GM12878 (cell line): ENCODE measurements around the gene VWA3A. TPM values are rescaled to one million over a fixed set of nuclear protein-coding genes. Genes with fewer than 3 reads are reported as not detected.

ENCODE experiments used
- ATAC-seq: fragments of 200-7000 bp; cut with Tn5 transposase; 3 replicates; pipeline ENCODE4 v1.9.1; 2020; ENCODE audit warnings: mild to moderate bottlenecking, moderate library complexity
- BruUV-seq: library from RNA; stranded (reverse); fragments of 400-500 nt; replicated peaks from 2 replicates; lab custom pipeline; 2021; lab: Mats Ljungman, UMichigan
- CTCF ChIA-PET: fragments of 300-600 bp; sonication (Branson Sonifier 250); formaldehyde crosslinking; extraction: SDS; loops from one replicate; lab custom pipeline; 2021; ENCODE audit warnings: inconsistent platforms; lab: Yijun Ruan, JAX
- POLR2A ChIA-PET: fragments of 350-600 bp; formaldehyde crosslinking; extraction: SDS; loops from one replicate; lab custom pipeline; 2021; ENCODE audit warnings: inconsistent platforms; lab: Charles Lee
- RAD21 ChIA-PET: fragments of 300-600 bp; sonication (Branson Sonifier 250); formaldehyde crosslinking; loops from one replicate; lab custom pipeline; 2023; ENCODE audit warnings: antibody characterized with exemption; ENCODE audit not compliant: unreplicated experiment; lab: Charles Lee
- SMC1A ChIA-PET: fragments of 300-600 bp; sonication (Branson Sonifier 250); formaldehyde crosslinking; loops from one replicate; lab custom pipeline; 2023; ENCODE audit not compliant: unreplicated experiment, uncharacterized antibody; lab: Charles Lee
- DNase-seq: peaks from one replicate; pipeline ENCODE4 v3.0.0-alpha.2; 2011; ENCODE audit warnings: low read depth, low spot score
- FAIRE-seq: peaks from 3 replicates; lab custom pipeline; 2011; peaks lifted over from hg19 to GRCh38; lab: Jason Lieb, UNC
- H2AFZ ChIP-seq: 2 replicates; pipeline ENCODE4 v1.6.0; 2011; ENCODE audit warnings: low read depth, low read length, control low read depth; ENCODE audit not compliant: control insufficient read depth
- H3K27ac ChIP-seq: 2 replicates; pipeline ENCODE4 v1.5.1; 2011; ENCODE audit warnings: control low read depth; ENCODE audit not compliant: control insufficient read depth, insufficient read depth
- H3K27me3 ChIP-seq, 2 experiments: replicated peaks in 1 of 2; 2 replicates each; pipeline versions ENCODE4 v1.6.0 to v1.6.1; 2011; ENCODE audit warnings: low read length in 1 of 2; ENCODE audit not compliant: control insufficient read depth in 2 of 2, insufficient read depth in 2 of 2
- H3K36me3 ChIP-seq, 2 experiments: 2 replicates each; pipeline ENCODE4 v1.5.1; 2011; ENCODE audit warnings: low read length in 1 of 2; ENCODE audit not compliant: control insufficient read depth in 2 of 2, insufficient read depth in 2 of 2
- H3K4me1 ChIP-seq: 2 replicates; pipeline ENCODE4 v1.6.1; 2011; ENCODE audit warnings: mild to moderate bottlenecking, low read length, moderate library complexity, mixed read lengths; ENCODE audit not compliant: control insufficient read depth, insufficient read depth
- H3K4me2 ChIP-seq: 2 replicates; pipeline ENCODE4 v1.6.0; 2011; ENCODE audit warnings: control low read depth; ENCODE audit not compliant: control insufficient read depth, insufficient read depth
- H3K4me3 ChIP-seq: fragments of 200-600 bp; sonication (generic); 2 replicates; pipeline ENCODE4 v1.5.1; 2016
- H3K79me2 ChIP-seq: 2 replicates; pipeline ENCODE4 v1.6.0; 2011; ENCODE audit warnings: low read length; ENCODE audit not compliant: control insufficient read depth, insufficient read depth
- H3K9ac ChIP-seq: 2 replicates; pipeline ENCODE4 v1.8.0; 2011; ENCODE audit warnings: low read length, control low read depth, mixed read lengths; ENCODE audit not compliant: control insufficient read depth, insufficient read depth
- H3K9me3 ChIP-seq: replicated peaks from 3 replicates; pipeline ENCODE4 v1.5.1; 2011; ENCODE audit warnings: mild to moderate bottlenecking, low read length; ENCODE audit not compliant: control insufficient read depth, insufficient read depth
- H4K20me1 ChIP-seq: 2 replicates; pipeline ENCODE4 v1.6.0; 2011; ENCODE audit not compliant: control insufficient read depth, insufficient read depth
- ESRRA ChIP-seq: IDR thresholded peaks from 2 replicates; pipeline ENCODE4 v1.6.1; 2012; ENCODE audit warnings: mild to moderate bottlenecking, low read length, improper control_type of control experiment
- HDAC2 ChIP-seq: fragments of 200-600 bp; sonication (generic); IDR thresholded peaks from 2 replicates; pipeline ENCODE4 v1.6.1; 2017
- MTA3 ChIP-seq: IDR thresholded peaks from 2 replicates; pipeline ENCODE4 v1.6.1; 2012; ENCODE audit warnings: low read length, inconsistent platforms, borderline replicate concordance
- NBN ChIP-seq: fragments of 450-650 bp; IDR thresholded peaks from 2 replicates; pipeline ENCODE4 v1.6.1; 2016
- NRF1 ChIP-seq: conservative IDR thresholded peaks from 2 replicates; pipeline ENCODE4 v1.6.1; 2011; ENCODE audit warnings: mild to moderate bottlenecking, low read depth, low read length, improper control_type of control experiment
- TCF3 ChIP-seq: IDR thresholded peaks from 2 replicates; pipeline ENCODE4 v1.6.1; 2012; ENCODE audit warnings: low read depth, mild to moderate bottlenecking, low read length, borderline replicate concordance; ENCODE audit not compliant: insufficient read depth
- USF2 ChIP-seq: IDR thresholded peaks from 2 replicates; pipeline ENCODE4 v1.6.1; 2011; ENCODE audit warnings: low read depth, low read length, improper control_type of control experiment, borderline replicate concordance
- WGBS: methylation state at CpG from one replicate; pipeline ENCODE4 v1.1.6; 2016; ENCODE audit warnings: low lambda C conversion rate; ENCODE audit not compliant: insufficient replicate concordance, insufficient coverage; ENCODE audit errors: missing lambda C conversion rate; 5-methylcytosine and 5-hydroxymethylcytosine counted together
- in situ Hi-C: fragments of 300-500 bp; cut with MboI; formaldehyde crosslinking; loops from 9 replicates; pipeline ENCODE4 v1.14.3; 2018; ENCODE audit warnings: mixed read lengths
- intact Hi-C: fragments of 100-400 bp; cut with micrococcal nuclease; formaldehyde crosslinking; loops from one replicate; pipeline ENCODE4 v1.14.2; 2022; ENCODE audit not compliant: unreplicated experiment
- polyA plus RNA-seq, 11 experiments: library from polyadenylated mRNA; depleted of rRNA in 4 of 11; unstranded in 6 of 11; stranded (reverse) in 5 of 11; fragments of >200 nt; fragmentation: Nextera tagmentation in 4 of 11; fragmentation: Illumina TruSeq in 1 of 11; extraction: Ambion mirVana in 4 of 11; extraction: Trizol in 1 of 11; gene quantifications; 1 replicate in 1 of 11; 2 replicates in 10 of 11; pipeline versions ENCODE4 v1.2.1 to v1.2.3, GENCODE V29; 2011 to 2016; ENCODE audit warnings: inconsistent platforms in 2 of 11, missing spikeins in 2 of 11, low read depth in 1 of 11
- total RNA-seq, 4 experiments: library from RNA; depleted of rRNA in 3 of 4; stranded (reverse); fragments of >200 nt in 3 of 4; fragmentation: Illumina TruSeq in 1 of 4; extraction: Trizol in 1 of 4; gene quantifications; 2 replicates each; pipeline versions ENCODE4 v1.2.1 to v1.2.3, GENCODE V29; 2013 to 2021
- TF ChIP-seq, protein P1 (sequence below): IDR thresholded peaks from 2 replicates; pipeline ENCODE4 v1.6.1; 2012; ENCODE audit warnings: improper control_type of control experiment, low read depth, low read length; ENCODE audit not compliant: insufficient replicate concordance

VWA3A gene
- total and polyA plus RNA-seq, 10 of the 15 experiments (the other 5 are each of a cell fraction or from before 2014, with no cell fraction given), result 0.01 TPM; not detected in 9

DNA sequence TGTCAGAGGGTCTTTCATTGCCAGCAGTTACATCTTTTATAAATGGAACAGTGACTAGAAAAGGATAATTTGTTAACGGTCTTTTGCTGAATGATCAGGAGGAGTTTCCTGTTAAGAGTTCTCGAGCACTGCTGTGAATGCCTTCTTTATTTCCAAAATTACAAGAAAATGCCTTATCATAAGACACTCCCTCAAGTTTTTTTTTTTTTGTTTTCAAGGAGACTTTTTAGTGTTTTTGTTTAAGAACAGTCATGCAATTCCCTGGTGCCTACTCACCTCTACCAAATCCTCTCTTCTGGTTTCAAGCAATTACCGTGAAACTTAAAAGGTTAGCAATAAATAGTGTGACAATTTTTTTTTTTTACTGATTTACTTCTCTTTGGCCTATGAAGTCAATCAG lies 19.0 kb upstream of the VWA3A start:
- intact Hi-C loops, result no loop called here
- Histone ChIP-seq H3K9ac (no peak overlapping the region), H3K27ac (no peak overlapping the region), H2AFZ (no peak overlapping the region), H3K36me3 (no peaks in the 10 kb centered on the region; a peak in 1 of 4 replicates), H3K27me3 (no peaks in the 10 kb centered on the region), H3K4me1 (no peaks in the 10 kb centered on the region), H3K4me3 (no peak overlapping the region), H3K9me3 (no peaks in the 10 kb centered on the region), H3K4me2 (no peak overlapping the region), H4K20me1 (no peaks in the 10 kb centered on the region), H3K79me2 (no peaks in the 10 kb centered on the region)
- no peak for FAIRE-seq
- in situ Hi-C loops, result loop anchor here (5.0 kb wide), 1 partner anchor 71 kb away; the partner anchor contains the start of gene PDZD9
- SMC1A ChIA-PET, result interaction anchor here (0.8 to 3.8 kb wide), 10 partner anchors 9 to 116 kb away, joined by 3 to 14 read pairs (median 4); no protein-coding TSS in a partner anchor
- ATAC-seq, result no peak
- TF ChIP-seq TCF3 (no peak), NRF1 (no peak), ESRRA (no peak), HDAC2 (no peak), MTA3 (no peak), USF2 (no peak), NBN (no peak)
- TF ChIP-seq, protein P1, sequence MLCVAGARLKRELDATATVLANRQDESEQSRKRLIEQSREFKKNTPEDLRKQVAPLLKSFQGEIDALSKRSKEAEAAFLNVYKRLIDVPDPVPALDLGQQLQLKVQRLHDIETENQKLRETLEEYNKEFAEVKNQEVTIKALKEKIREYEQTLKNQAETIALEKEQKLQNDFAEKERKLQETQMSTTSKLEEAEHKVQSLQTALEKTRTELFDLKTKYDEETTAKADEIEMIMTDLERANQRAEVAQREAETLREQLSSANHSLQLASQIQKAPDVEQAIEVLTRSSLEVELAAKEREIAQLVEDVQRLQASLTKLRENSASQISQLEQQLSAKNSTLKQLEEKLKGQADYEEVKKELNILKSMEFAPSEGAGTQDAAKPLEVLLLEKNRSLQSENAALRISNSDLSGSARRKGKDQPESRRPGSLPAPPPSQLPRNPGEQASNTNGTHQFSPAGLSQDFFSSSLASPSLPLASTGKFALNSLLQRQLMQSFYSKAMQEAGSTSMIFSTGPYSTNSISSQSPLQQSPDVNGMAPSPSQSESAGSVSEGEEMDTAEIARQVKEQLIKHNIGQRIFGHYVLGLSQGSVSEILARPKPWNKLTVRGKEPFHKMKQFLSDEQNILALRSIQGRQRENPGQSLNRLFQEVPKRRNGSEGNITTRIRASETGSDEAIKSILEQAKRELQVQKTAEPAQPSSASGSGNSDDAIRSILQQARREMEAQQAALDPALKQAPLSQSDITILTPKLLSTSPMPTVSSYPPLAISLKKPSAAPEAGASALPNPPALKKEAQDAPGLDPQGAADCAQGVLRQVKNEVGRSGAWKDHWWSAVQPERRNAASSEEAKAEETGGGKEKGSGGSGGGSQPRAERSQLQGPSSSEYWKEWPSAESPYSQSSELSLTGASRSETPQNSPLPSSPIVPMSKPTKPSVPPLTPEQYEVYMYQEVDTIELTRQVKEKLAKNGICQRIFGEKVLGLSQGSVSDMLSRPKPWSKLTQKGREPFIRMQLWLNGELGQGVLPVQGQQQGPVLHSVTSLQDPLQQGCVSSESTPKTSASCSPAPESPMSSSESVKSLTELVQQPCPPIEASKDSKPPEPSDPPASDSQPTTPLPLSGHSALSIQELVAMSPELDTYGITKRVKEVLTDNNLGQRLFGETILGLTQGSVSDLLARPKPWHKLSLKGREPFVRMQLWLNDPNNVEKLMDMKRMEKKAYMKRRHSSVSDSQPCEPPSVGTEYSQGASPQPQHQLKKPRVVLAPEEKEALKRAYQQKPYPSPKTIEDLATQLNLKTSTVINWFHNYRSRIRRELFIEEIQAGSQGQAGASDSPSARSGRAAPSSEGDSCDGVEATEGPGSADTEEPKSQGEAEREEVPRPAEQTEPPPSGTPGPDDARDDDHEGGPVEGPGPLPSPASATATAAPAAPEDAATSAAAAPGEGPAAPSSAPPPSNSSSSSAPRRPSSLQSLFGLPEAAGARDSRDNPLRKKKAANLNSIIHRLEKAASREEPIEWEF, result no peak
- POLR2A ChIA-PET, result interaction anchor here (1.4 kb wide), 1 partner anchor 13 kb away, joined by 5 read pairs; no protein-coding TSS in a partner anchor
- RAD21 ChIA-PET, result interaction anchor here (0.6 to 3.1 kb wide), 3 partner anchors 38 to 115 kb away, joined by 3 to 17 read pairs (median 5); no protein-coding TSS in a partner anchor
- 100% methylated on average over 3 of the region's 3 CpGs for WGBS
- CTCF ChIA-PET, result interaction anchor here (0.6 to 1.2 kb wide), 2 partner anchors 26 to 95 kb away, joined by 3 read pairs; no protein-coding TSS in a partner anchor
- BruUV-seq, result no TSS peak
- DNase-seq, result no peak
